Neural crest cell (in vitro differentiated cells): ENCODE measurements around the gene GABBR2. TPM values are rescaled to one million over a fixed set of nuclear protein-coding genes. Genes with fewer than 3 reads are reported as not detected.
"Not testable (repeated sequence)": the region's sequence is repeated elsewhere in the genome, so short reads cannot be mapped to it uniquely, and the experiment has no call there.

Experiments
- DNase-seq: peaks from one replicate; pipeline ENCODE4 v3.0.0; 2021; ENCODE audit warnings: low read depth, mixed read lengths, low spot score
- H3K27ac Mint-ChIP-seq: one replicate; pipeline ENCODE4 v1.8.0; 2021; ENCODE audit warnings: mild to moderate bottlenecking, mixed read lengths; ENCODE audit not compliant: unreplicated experiment
- H3K27me3 Mint-ChIP-seq: 2 replicates; pipeline ENCODE4 v1.8.0; 2021; ENCODE audit warnings: low read depth, mild to moderate bottlenecking, mixed read lengths
- H3K36me3 Mint-ChIP-seq: 2 replicates; pipeline ENCODE4 v1.8.0; 2021; ENCODE audit warnings: low read depth, mild to moderate bottlenecking, mixed read lengths
- H3K4me1 Mint-ChIP-seq: 2 replicates; pipeline ENCODE4 v1.8.0; 2021; ENCODE audit warnings: mixed read lengths
- H3K4me3 Mint-ChIP-seq: one replicate; pipeline ENCODE4 v1.8.0; 2021; ENCODE audit warnings: mild to moderate bottlenecking, mixed read lengths
- H3K9me3 Mint-ChIP-seq: 2 replicates; pipeline ENCODE4 v1.8.0; 2021; ENCODE audit warnings: mixed read lengths
- total RNA-seq: library from RNA; stranded (reverse); gene quantifications from 2 replicates; pipeline ENCODE4 v1.2.1, GENCODE V29; 2021
- TF ChIP-seq, protein P1 (sequence below): fragments of 200-600 bp; sonication (generic); conservative IDR thresholded peaks from 2 replicates; pipeline ENCODE4 v1.5.0; 2021; ENCODE audit warnings: antibody characterized with exemption, mild to moderate bottlenecking

The GABBR2 gene
- total RNA-seq, 1 donor from 2014 or later, result 0.84 TPM

DNA sequence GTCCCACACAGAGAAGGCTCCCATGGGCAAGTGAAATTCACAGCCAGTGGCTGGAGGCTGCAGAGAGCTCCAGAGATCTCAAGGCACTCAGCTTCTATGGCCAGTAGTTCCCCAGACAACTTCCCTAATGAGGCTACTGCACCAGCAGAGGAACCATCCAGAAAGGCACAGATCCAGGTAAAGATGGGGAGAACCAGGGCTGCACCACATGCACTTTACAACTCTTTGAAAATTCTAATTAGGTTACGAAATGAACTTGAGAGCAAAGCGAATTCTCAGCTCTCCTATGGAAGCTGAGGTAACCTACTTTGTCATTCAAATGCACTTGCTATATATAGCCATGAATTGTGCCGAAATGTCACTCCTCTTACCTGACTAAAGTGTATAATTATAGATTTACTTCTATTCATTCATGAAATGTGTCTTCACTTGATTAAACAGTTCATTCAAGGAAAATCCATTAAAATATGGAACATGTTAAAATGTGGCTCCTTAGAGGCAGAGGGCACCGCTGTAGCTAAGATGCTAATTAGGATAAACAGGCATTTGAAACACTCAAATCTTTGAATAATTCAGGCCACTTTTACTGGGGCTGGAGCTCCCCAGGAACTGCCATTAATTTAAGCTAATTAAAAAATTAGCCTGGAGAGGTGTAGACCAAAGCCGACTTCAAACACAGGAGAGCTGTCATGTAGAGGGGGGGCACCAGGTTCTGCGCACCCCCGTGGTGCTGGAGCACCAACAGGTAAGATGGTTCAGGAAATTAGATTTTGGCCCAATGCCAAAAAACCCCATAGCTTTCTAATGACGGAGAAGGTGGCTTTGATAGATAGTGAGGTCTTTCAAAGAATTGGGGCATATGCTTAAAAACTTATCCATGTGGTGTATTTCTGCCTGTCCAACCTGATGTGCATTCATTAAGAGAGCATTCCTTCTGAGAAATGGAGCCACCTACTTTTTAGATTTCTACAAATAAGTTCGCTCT lies 204.1 kb downstream of the GABBR2 start:
- peaks cover 22% of the 10 kb centered on the region for H3K27me3 Mint-ChIP-seq
- H3K27ac Mint-ChIP-seq, result no peak overlapping the region
- H3K4me1 Mint-ChIP-seq, result peaks cover 18% of the 10 kb centered on the region
- DNase-seq, result no peak
- H3K36me3 Mint-ChIP-seq, result no peaks in the 10 kb centered on the region
- TF ChIP-seq, protein P1, sequence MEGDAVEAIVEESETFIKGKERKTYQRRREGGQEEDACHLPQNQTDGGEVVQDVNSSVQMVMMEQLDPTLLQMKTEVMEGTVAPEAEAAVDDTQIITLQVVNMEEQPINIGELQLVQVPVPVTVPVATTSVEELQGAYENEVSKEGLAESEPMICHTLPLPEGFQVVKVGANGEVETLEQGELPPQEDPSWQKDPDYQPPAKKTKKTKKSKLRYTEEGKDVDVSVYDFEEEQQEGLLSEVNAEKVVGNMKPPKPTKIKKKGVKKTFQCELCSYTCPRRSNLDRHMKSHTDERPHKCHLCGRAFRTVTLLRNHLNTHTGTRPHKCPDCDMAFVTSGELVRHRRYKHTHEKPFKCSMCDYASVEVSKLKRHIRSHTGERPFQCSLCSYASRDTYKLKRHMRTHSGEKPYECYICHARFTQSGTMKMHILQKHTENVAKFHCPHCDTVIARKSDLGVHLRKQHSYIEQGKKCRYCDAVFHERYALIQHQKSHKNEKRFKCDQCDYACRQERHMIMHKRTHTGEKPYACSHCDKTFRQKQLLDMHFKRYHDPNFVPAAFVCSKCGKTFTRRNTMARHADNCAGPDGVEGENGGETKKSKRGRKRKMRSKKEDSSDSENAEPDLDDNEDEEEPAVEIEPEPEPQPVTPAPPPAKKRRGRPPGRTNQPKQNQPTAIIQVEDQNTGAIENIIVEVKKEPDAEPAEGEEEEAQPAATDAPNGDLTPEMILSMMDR, result no peak
- peaks cover 2% of the 10 kb centered on the region for H3K9me3 Mint-ChIP-seq
- H3K4me3 Mint-ChIP-seq, result no peak overlapping the region

DNA sequence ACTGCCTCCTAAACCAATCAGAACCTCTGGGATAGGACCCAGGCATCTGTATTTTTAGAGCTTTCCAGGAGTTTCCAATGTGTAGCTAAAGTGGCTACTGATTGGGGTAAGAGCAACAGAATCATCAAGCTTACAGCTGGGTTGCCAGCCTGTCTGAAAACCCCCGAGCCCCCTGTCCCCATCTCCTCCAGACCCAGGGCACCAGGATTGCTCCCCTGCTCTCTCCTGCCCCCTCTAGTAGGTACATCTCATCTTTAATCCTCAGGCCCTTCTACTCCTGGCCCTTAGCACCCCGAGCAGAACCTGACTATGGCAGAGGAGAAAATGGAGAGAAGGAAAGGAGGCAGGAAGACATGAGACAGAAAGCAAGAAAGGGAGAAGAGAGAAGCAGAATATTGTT lies 204.9 kb downstream of the GABBR2 start:
- Mint-ChIP-seq H3K4me1 (peaks cover 18% of the 10 kb centered on the region), H3K36me3 (no peaks in the 10 kb centered on the region), H3K4me3 (no peak overlapping the region), H3K27me3 (peaks cover 20% of the 10 kb centered on the region), H3K9me3 (no peaks in the 10 kb centered on the region), H3K27ac (no peak overlapping the region)
- no peak for DNase-seq
- TF ChIP-seq, protein P1, result no peak

DNA sequence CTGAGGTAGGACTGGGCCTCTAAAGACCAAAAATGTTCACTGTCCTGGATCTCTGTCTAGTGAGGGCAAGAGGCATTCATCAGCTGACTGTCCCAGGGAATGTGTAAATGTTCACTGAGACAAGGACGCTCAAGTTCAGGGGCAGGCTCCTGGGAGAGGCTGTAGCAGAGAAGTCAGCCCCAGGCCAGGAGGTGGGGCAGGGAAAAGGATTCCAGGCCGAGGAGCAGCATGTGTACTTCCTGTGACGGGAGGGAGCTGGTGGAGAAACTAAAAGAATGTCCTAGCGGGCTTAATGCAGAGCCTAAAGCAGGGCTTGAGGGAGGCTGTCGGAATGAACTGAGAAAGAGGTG lies 205.8 kb downstream of the GABBR2 start:
- Mint-ChIP-seq H3K4me3 (no peak overlapping the region), H3K27ac (no peak overlapping the region), H3K27me3 (peaks cover 20% of the 10 kb centered on the region), H3K4me1 (peaks cover 18% of the 10 kb centered on the region), H3K36me3 (no peaks in the 10 kb centered on the region), H3K9me3 (no peaks in the 10 kb centered on the region)
- DNase-seq, result no peak
- TF ChIP-seq, protein P1, result no peak

DNA sequence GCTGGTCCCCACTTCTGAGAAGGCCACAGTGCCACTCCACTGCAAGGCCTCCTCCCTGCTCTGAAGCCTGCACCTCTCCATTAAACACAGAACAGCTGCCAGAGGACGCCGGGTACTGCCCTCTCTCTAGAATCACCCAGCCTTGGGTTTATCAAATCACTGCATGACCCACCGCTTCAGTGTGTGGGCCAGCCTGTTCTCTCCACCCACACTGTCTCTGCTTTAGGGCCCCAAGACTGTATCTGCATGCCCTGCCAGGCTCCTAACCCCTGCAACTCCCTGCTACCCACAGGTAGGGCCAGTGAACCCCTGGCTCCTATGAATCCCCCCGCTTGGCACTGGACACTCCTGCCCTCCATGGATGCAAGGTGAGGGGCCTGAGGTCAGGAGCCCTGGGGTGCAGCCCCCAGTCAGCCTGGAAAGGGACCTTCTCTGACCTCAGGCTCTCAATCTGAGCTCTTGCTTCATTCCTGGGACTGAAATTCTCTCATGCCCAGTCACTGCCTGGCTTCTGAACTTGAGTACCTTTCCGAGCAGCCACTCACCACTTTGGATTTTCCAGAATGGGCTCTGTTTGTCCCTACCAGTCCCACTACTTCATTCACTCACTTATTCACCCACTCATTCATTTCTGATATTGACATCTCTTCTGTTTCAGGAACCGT lies 206.3 kb downstream of the GABBR2 start:
- TF ChIP-seq, protein P1, result no peak
- DNase-seq, result no peak
- Mint-ChIP-seq H3K4me1 (peaks cover 18% of the 10 kb centered on the region), H3K9me3 (no peaks in the 10 kb centered on the region), H3K4me3 (no peak overlapping the region), H3K27me3 (peaks cover 20% of the 10 kb centered on the region), H3K36me3 (no peaks in the 10 kb centered on the region), H3K27ac (no peak overlapping the region)

DNA sequence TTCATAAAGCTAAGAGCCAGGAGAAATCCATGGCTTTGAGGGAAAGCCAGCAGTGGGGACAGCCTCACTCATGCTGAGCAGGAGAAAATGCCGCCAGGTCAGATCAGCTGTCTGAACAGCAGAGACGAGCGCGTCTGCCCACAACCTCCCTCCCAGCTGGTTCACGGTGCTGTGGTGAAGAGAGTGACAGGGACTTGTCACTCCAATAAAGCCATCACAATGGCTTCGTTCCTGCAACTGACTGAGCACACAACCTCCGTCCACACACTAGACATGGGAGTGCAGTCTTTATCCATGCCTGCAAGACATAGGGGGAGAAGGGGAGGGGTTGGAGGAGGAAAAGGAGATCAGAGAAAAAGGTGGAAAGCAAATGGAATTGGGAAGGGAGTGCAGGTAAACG lies 206.9 kb downstream of the GABBR2 start:
- TF ChIP-seq, protein P1, result no peak
- peaks cover 18% of the 10 kb centered on the region for H3K4me1 Mint-ChIP-seq
- peaks cover 21% of the 10 kb centered on the region for H3K27me3 Mint-ChIP-seq
- no peak overlapping the region for H3K27ac Mint-ChIP-seq
- H3K4me3 Mint-ChIP-seq, result no peak overlapping the region
- H3K36me3 Mint-ChIP-seq, result no peaks in the 10 kb centered on the region
- DNase-seq, result no peak
- H3K9me3 Mint-ChIP-seq, result no peaks in the 10 kb centered on the region

DNA sequence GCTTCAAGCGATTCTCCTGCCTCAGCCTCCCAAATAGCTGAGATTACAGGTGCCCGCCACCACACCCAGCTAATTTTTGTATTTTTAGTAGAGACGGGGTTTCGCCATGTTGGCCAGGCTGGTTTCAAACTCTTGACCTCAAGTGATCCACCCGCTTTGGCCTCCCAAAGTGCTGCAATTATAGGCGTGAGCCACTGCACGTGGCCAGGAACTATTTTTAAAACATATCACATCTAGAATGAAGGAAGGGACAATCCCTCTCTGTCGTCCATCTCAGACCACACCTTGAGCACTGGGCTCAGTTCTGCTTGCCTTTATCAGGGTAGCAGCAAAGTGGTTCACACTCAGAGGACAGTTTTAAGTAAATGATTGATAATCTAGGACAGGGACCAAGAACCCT lies 207.5 kb downstream of the GABBR2 start:
- H3K27ac Mint-ChIP-seq, H3K9me3 Mint-ChIP-seq, DNase-seq, H3K36me3 Mint-ChIP-seq, H3K4me3 Mint-ChIP-seq: not testable (repeated sequence)
- Mint-ChIP-seq H3K27me3 (peaks cover 22% of the 10 kb centered on the region), H3K4me1 (peaks cover 18% of the 10 kb centered on the region)
